ENCODE results near the gene ZNF470. TPM values are rescaled to one million over a fixed set of nuclear protein-coding genes. Genes with fewer than 3 reads are reported as not detected.
A peak's percentile ranks its signal among the peaks of the same experiment; 100 is the strongest.

ZNF470 gene
- total RNA-seq, 4 donors from 2014 or later = 5.1 to 9.2 (median 5.7) TPM

DNA sequence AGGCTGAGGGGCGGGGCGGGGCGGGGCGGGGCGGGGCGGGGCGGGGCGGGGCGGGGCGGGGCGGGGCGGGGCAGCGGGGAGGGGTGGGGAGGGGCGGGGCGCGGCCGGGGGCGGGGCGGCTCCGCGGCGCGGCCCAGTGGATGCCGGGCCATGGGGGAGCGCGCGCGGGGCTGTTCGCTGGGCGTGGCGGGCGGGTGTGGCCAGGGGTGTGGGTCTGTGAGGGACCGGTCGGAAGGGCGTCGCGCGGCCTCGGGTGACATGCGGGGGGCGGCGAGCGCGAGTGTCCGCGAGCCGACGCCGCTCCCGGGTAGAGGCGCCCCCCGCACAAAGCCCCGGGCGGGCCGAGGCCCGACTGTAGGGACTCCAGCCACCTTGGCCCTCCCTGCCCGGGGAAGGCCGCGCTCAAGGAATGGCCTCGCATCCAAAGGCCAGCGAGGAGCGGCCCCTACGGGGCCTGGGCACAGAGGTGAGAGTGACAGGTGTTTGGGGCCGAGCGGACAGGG is 28.5 kb upstream of the ZNF470 start, which contains the start of gene ZFP28:
Gene ZFP28 (plus strand): TSS at position 188 of the 503 bp plus-strand sequence. CDS start 71 bp downstream, at position 259.
- DNase-seq (ENCODE audit: low spot score in 2 of 2) = peak; percentile 53 to 62
- TF ChIP-seq CTCF (IDR thresholded peaks at IDR 0.05) (no peak), EP300 (IDR thresholded peaks at IDR 0.05) (no peak), POLR2A (IDR thresholded peaks at IDR 0.05) (peak in 1 of 2 donors; percentile 12)
- WGBS, 2 donors = 1% methylated on average over 37 to 50 of the region's 65 CpGs
- H3K4me3 ChIP-seq = peak within 1 kb of the TSS; percentile 64 to 86 (median 71)
- H3K36me3 ChIP-seq = peaks cover 0 to 73% (median 0%) of the 10 kb centered on the region in 3 donors
- H3K9me3 ChIP-seq = peaks cover under 1 to 85% (median 33%) of the 10 kb centered on the region in 4 donors
- peak within 1 kb of the TSS; percentile 85 to 98 (median 96) for H3K27ac ChIP-seq
- peaks cover 0 to 30% (median 9%) of the 10 kb centered on the region in 4 donors for H3K4me1 ChIP-seq
- no peaks in the 10 kb centered on the region for H3K27me3 ChIP-seq

DNA sequence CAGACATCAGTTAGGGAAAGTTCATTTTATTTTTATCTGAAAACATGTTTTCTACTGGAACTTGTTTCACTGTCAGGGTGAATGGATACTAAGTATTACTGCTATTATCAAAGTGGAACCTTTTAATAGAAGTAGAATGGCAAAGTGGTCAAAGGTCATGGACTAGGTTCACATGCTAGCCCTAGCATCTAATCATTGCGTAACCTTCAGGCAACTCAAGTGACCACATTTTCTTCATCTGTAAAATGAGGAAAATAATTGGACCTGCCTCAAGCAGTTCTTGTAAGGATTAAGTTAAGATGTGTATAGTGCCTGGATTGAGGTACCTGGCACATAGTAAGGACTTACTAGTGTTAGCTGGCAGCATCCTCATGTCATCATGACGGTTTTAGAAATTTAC is 23.5 kb upstream of the ZNF470 start:
- Histone ChIP-seq H3K9me3 (peaks cover 8 to 94% (median 41%) of the 10 kb centered on the region in 4 donors), H3K4me1 (peaks cover 0 to 22% (median 5%) of the 10 kb centered on the region in 4 donors), H3K36me3 (peaks cover 5 to 94% (median 5%) of the 10 kb centered on the region in 3 donors), H3K4me3 (no peak overlapping the region), H3K27ac (no peak overlapping the region), H3K27me3 (no peaks in the 10 kb centered on the region)
- TF ChIP-seq CTCF (IDR thresholded peaks at IDR 0.05) (no peak), EP300 (IDR thresholded peaks at IDR 0.05) (no peak), POLR2A (IDR thresholded peaks at IDR 0.05) (no peak)
- WGBS, 2 donors = 92 to 99% methylated on average over 2 of the region's 2 CpGs
- DNase-seq (ENCODE audit: low spot score in 2 of 2) = no peak

DNA sequence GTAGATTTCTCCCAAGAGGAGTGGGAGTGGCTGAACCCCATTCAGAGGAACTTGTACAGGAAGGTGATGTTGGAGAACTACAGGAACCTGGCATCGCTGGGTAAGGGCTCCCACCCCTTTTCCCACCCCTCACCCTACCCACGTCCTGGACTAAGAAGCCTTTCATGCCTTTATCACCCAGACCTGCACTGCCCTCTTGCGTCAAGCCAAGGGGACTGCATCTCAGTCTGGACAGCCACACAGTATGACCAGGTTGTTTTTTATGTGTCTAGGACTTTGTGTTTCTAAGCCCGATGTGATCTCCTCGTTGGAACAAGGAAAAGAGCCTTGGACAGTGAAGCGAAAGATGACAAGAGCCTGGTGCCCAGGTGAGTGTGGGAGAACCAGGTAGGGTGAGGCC is 19.7 kb upstream of the ZNF470 start:
- Histone ChIP-seq H3K4me3 (no peak overlapping the region), H3K9me3 (peaks cover 12 to 98% (median 54%) of the 10 kb centered on the region in 4 donors), H3K27me3 (no peaks in the 10 kb centered on the region), H3K36me3 (peaks cover 24 to 100% (median 27%) of the 10 kb centered on the region in 3 donors), H3K27ac (no peak overlapping the region), H3K4me1 (no peaks in the 10 kb centered on the region)
- DNase-seq (ENCODE audit: low spot score in 2 of 2) = no peak
- WGBS, 2 donors = 64 to 65% methylated on average over 6 of the region's 6 CpGs
- TF ChIP-seq EP300 (IDR thresholded peaks at IDR 0.05) = no peak
- TF ChIP-seq POLR2A (IDR thresholded peaks at IDR 0.05) = no peak
- TF ChIP-seq CTCF (IDR thresholded peaks at IDR 0.05) = no peak

GRCh38 chr19:56554272-56554869 is 12.9 kb upstream of the ZNF470 start:
- Histone ChIP-seq H3K36me3 (peaks cover 29 to 98% (median 32%) of the 10 kb centered on the region in 3 donors), H3K27ac (no peak overlapping the region), H3K27me3 (no peaks in the 10 kb centered on the region), H3K4me3 (no peak overlapping the region), H3K9me3 (peaks cover 24 to 100% (median 62%) of the 10 kb centered on the region in 4 donors), H3K4me1 (no peaks in the 10 kb centered on the region)
- TF ChIP-seq EP300 (IDR thresholded peaks at IDR 0.05) = no peak
- TF ChIP-seq CTCF (IDR thresholded peaks at IDR 0.05) = no peak
- no peak for DNase-seq (ENCODE audit: low spot score in 2 of 2)
- WGBS, 2 donors = 80 to 88% methylated on average over 6 of the region's 6 CpGs

DNA sequence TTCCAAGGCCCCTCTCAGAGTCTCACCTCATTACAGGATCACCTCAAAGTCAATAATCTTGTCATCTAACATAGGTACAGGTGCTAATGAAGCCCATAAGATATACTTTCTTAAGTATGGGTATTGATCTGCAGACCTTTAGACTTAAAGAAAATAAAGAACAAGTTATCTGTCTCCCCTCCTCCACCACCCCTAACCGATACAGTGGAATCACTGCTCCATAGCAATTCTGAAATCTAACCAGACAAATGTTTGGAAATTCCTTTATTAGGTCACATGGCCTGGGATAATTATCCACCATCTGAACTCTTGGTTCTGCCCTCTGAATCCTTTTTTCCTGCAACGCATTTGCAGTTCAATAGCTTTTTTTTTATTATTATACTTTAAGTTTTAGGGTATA is 4.5 kb upstream of the ZNF470 start:
- H3K27me3 ChIP-seq = no peaks in the 10 kb centered on the region
- WGBS, 2 donors = 96 to 97% methylated on average over 2 of the region's 2 CpGs
- H3K4me1 ChIP-seq = peaks cover 0 to 8% (median 0%) of the 10 kb centered on the region in 4 donors
- peaks cover 0 to 72% (median 0%) of the 10 kb centered on the region in 3 donors for H3K36me3 ChIP-seq
- TF ChIP-seq EP300 (IDR thresholded peaks at IDR 0.05) = no peak
- no peak for TF ChIP-seq CTCF (IDR thresholded peaks at IDR 0.05)
- TF ChIP-seq POLR2A (IDR thresholded peaks at IDR 0.05) = no peak
- H3K9me3 ChIP-seq = peaks cover 0 to 85% (median 43%) of the 10 kb centered on the region in 4 donors
- DNase-seq (ENCODE audit: low spot score in 2 of 2) = no peak
- H3K27ac ChIP-seq = no peak overlapping the region
- no peak overlapping the region for H3K4me3 ChIP-seq
